Measurements from ENCODE around the gene PELI1.
"Not testable (repeated sequence)": the region's sequence is repeated elsewhere in the genome, so short reads cannot be mapped to it uniquely, and the experiment has no call there.

DNA sequence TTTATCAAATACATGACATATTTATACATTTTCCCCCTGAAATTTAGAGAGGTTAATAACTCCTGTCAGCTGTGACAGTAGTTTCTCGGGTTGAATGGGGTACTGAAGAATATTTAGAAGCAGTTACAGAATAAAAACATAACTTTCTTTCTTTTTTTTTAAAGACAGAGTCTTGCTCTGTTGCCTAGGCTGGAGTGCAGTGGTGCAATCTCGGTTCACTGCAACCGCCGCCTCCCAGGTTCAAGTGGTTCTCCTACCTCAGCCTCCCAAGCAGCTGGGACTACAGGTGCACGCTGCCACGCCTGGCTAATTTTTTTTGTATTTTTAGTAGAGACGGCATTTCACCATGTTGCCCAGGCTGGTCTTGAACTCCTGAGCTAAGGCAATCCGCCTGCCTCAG lies 43.6 kb downstream of the PELI1 start:
- TF ChIP-seq, protein P1, sequence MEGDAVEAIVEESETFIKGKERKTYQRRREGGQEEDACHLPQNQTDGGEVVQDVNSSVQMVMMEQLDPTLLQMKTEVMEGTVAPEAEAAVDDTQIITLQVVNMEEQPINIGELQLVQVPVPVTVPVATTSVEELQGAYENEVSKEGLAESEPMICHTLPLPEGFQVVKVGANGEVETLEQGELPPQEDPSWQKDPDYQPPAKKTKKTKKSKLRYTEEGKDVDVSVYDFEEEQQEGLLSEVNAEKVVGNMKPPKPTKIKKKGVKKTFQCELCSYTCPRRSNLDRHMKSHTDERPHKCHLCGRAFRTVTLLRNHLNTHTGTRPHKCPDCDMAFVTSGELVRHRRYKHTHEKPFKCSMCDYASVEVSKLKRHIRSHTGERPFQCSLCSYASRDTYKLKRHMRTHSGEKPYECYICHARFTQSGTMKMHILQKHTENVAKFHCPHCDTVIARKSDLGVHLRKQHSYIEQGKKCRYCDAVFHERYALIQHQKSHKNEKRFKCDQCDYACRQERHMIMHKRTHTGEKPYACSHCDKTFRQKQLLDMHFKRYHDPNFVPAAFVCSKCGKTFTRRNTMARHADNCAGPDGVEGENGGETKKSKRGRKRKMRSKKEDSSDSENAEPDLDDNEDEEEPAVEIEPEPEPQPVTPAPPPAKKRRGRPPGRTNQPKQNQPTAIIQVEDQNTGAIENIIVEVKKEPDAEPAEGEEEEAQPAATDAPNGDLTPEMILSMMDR (IDR thresholded peaks at IDR 0.05): not testable (repeated sequence)
- TF ChIP-seq EP300 (IDR thresholded peaks at IDR 0.05): not testable (repeated sequence)
